Measurements from ENCODE around the gene PLPP4.

PLPP4 gene

DNA sequence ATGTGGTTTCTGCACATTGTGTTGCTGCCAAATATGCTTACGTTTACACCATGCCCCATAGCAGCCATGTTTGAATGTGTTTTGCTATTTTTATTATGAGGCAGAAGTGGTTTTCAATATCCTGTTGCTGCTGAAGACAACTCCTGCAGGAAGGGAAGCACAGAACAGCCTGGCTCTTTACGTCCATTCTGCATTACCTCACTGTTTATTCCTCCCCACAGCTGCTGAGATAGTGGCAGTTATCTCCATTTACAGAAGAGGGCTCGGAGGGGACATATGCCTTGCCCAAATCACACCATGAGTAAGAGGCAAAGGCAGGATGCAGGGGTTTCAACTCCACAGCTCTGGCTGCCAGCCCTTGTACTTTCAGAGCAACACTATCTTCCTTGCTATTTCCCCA lies 35.3 kb downstream of the PLPP4 start:
- H3K27me3 ChIP-seq (ENCODE audit: low read length) = no peaks in the 10 kb centered on the region
- H3K9me3 ChIP-seq (ENCODE audit: insufficient read depth, low read length) = no peaks in the 10 kb centered on the region
- TF ChIP-seq EZH2phosphoT487 (conservative IDR thresholded peaks at IDR 0.05; ENCODE audit: low read length) = no peak
- TF ChIP-seq, protein P1, sequence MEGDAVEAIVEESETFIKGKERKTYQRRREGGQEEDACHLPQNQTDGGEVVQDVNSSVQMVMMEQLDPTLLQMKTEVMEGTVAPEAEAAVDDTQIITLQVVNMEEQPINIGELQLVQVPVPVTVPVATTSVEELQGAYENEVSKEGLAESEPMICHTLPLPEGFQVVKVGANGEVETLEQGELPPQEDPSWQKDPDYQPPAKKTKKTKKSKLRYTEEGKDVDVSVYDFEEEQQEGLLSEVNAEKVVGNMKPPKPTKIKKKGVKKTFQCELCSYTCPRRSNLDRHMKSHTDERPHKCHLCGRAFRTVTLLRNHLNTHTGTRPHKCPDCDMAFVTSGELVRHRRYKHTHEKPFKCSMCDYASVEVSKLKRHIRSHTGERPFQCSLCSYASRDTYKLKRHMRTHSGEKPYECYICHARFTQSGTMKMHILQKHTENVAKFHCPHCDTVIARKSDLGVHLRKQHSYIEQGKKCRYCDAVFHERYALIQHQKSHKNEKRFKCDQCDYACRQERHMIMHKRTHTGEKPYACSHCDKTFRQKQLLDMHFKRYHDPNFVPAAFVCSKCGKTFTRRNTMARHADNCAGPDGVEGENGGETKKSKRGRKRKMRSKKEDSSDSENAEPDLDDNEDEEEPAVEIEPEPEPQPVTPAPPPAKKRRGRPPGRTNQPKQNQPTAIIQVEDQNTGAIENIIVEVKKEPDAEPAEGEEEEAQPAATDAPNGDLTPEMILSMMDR (IDR thresholded peaks at IDR 0.05; ENCODE audit: insufficient read depth, low read length, poor library complexity, severe bottlenecking) = no peak
- no peaks in the 10 kb centered on the region for H3K9me2 ChIP-seq (replicated peaks; ENCODE audit: insufficient read depth, low read length)
- H2AFZ ChIP-seq (ENCODE audit: low read depth, low read length, severe bottlenecking) = no peak overlapping the region
- H3K4me3 ChIP-seq (ENCODE audit: insufficient read depth, low read length, poor library complexity, severe bottlenecking) = no peak overlapping the region
- H3K36me3 ChIP-seq (ENCODE audit: low read length) = no peaks in the 10 kb centered on the region
- no peak overlapping the region for H3K27ac ChIP-seq (ENCODE audit: low read depth, low read length)
- no peak overlapping the region for H3K4me2 ChIP-seq (ENCODE audit: low read depth, low read length, poor library complexity, severe bottlenecking)
- H3K79me2 ChIP-seq (ENCODE audit: insufficient read depth, low read length) = no peaks in the 10 kb centered on the region
- H4K20me1 ChIP-seq (ENCODE audit: low read depth, low read length) = no peaks in the 10 kb centered on the region
- H3F3A ChIP-seq (ENCODE audit: insufficient read depth) = no peaks in the 10 kb centered on the region
- H3K9ac ChIP-seq (ENCODE audit: low read length) = no peak overlapping the region

DNA sequence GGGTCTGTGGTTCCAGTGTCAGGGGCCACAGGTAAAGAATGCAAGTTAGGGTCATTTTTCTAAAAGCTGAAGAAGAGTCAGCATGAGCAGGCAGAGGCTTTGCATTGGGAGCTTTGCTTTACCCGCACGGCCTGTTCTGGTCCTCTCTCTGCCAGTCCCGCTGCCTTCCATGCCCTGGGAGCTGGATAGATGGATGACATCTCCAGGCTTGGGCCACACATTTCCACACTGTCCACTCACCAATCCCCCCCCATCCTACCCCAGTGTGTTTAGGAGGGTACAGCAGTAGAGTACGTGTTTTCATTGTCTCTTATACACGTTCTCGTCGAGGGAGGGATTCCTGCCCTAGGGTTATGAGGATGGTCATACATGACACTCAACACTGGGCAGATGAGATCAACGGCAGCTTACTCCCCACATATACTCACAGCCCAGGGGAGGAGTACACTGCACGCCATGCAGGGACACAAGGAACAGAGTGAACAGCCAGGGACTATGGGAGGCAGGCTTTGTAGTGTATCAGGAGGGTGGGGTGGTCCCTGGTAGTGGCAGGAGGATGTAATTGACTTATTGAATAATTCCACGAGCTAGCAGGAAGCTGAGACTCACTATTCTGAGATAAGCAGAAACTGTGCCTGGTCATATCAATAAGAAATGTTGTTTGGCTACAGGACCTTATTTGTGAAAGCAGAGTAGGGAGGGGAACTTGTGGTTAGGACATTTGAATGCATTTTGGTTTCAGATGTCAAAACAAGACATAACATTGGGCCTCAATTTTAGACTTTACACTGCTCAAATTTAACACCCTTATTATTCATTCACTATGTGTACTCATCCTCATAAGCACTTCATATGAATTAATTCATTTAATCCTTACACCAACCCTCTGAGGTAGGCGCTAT lies 36.6 kb downstream of the PLPP4 start:
- H3K9me3 ChIP-seq (ENCODE audit: insufficient read depth, low read length) = no peaks in the 10 kb centered on the region
- H2AFZ ChIP-seq (ENCODE audit: low read depth, low read length, severe bottlenecking) = no peak overlapping the region
- no peaks in the 10 kb centered on the region for H3F3A ChIP-seq (ENCODE audit: insufficient read depth)
- no peak overlapping the region for H3K9ac ChIP-seq (ENCODE audit: low read length)
- TF ChIP-seq, protein P1 (IDR thresholded peaks at IDR 0.05; ENCODE audit: insufficient read depth, low read length, poor library complexity, severe bottlenecking) = no peak
- no peak for TF ChIP-seq EZH2phosphoT487 (conservative IDR thresholded peaks at IDR 0.05; ENCODE audit: low read length)
- H3K79me2 ChIP-seq (ENCODE audit: insufficient read depth, low read length) = no peaks in the 10 kb centered on the region
- H4K20me1 ChIP-seq (ENCODE audit: low read depth, low read length) = no peaks in the 10 kb centered on the region
- H3K36me3 ChIP-seq (ENCODE audit: low read length) = no peaks in the 10 kb centered on the region
- no peak overlapping the region for H3K27ac ChIP-seq (ENCODE audit: low read depth, low read length)
- H3K4me3 ChIP-seq (ENCODE audit: insufficient read depth, low read length, poor library complexity, severe bottlenecking) = no peak overlapping the region
- H3K4me2 ChIP-seq (ENCODE audit: low read depth, low read length, poor library complexity, severe bottlenecking) = no peak overlapping the region
- H3K9me2 ChIP-seq (replicated peaks; ENCODE audit: insufficient read depth, low read length) = no peaks in the 10 kb centered on the region
- no peaks in the 10 kb centered on the region for H3K27me3 ChIP-seq (ENCODE audit: low read length)

DNA sequence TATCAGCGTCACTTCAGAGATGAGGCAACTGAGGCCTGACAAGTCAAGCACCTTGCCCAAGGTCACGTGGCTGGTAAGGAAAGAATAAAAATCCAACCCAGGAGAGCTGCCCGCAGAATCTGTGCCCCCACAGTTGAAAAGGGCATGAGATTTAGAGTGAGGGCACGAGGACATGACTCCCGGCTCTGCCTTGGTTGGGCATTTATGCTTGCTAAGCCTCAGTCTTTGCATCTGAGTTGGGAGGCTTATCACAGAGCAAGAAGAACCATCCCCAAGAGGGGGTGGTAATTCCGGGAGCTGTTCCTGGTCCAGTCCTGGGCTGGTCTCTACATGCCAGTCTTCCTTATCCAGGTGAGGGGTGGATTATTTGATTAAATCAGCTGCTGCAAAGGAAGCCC lies 37.3 kb downstream of the PLPP4 start:
- no peaks in the 10 kb centered on the region for H3K9me3 ChIP-seq (ENCODE audit: insufficient read depth, low read length)
- no peak overlapping the region for H3K4me3 ChIP-seq (ENCODE audit: insufficient read depth, low read length, poor library complexity, severe bottlenecking)
- no peak overlapping the region for H3K4me2 ChIP-seq (ENCODE audit: low read depth, low read length, poor library complexity, severe bottlenecking)
- H3K27ac ChIP-seq (ENCODE audit: low read depth, low read length) = no peak overlapping the region
- no peak for TF ChIP-seq EZH2phosphoT487 (conservative IDR thresholded peaks at IDR 0.05; ENCODE audit: low read length)
- TF ChIP-seq, protein P1 (IDR thresholded peaks at IDR 0.05; ENCODE audit: insufficient read depth, low read length, poor library complexity, severe bottlenecking) = no peak
- H3K36me3 ChIP-seq (ENCODE audit: low read length) = no peaks in the 10 kb centered on the region
- no peaks in the 10 kb centered on the region for H3K9me2 ChIP-seq (replicated peaks; ENCODE audit: insufficient read depth, low read length)
- H4K20me1 ChIP-seq (ENCODE audit: low read depth, low read length) = no peaks in the 10 kb centered on the region
- no peak overlapping the region for H2AFZ ChIP-seq (ENCODE audit: low read depth, low read length, severe bottlenecking)
- no peaks in the 10 kb centered on the region for H3K79me2 ChIP-seq (ENCODE audit: insufficient read depth, low read length)
- no peaks in the 10 kb centered on the region for H3F3A ChIP-seq (ENCODE audit: insufficient read depth)
- no peaks in the 10 kb centered on the region for H3K27me3 ChIP-seq (ENCODE audit: low read length)
- no peak overlapping the region for H3K9ac ChIP-seq (ENCODE audit: low read length)

All from SU-DHL-6 (cell line).